ENCODE data around the gene HLF.

Gene HLF

DNA sequence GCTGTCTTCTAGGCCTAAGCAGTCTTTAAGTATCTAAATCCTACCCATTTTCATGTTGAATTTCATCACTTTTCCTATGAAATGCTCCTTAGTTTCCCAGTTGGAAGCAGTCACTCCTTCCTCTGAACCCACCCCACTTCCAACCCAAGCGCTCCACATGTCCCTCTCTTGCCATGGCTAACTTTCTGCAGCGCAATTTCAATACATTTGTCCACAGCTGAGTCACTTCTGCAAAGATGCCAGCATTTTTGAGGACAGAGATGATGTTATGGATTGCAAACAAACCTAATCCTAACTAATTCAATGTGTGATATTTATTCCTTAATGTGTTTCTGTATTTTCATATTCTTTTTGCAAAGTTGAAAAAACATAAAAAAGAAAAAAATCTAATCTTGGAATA is 71.7 kb downstream of the HLF start:
- TF ChIP-seq CEBPB (IDR thresholded peaks at IDR 0.05) = no peak
- TF ChIP-seq, protein P1, sequence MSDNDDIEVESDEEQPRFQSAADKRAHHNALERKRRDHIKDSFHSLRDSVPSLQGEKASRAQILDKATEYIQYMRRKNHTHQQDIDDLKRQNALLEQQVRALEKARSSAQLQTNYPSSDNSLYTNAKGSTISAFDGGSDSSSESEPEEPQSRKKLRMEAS (IDR thresholded peaks at IDR 0.05) = no peak
- no peak for TF ChIP-seq EP300 (IDR thresholded peaks at IDR 0.05; ENCODE audit: borderline replicate concordance)
- TF ChIP-seq, protein P2, sequence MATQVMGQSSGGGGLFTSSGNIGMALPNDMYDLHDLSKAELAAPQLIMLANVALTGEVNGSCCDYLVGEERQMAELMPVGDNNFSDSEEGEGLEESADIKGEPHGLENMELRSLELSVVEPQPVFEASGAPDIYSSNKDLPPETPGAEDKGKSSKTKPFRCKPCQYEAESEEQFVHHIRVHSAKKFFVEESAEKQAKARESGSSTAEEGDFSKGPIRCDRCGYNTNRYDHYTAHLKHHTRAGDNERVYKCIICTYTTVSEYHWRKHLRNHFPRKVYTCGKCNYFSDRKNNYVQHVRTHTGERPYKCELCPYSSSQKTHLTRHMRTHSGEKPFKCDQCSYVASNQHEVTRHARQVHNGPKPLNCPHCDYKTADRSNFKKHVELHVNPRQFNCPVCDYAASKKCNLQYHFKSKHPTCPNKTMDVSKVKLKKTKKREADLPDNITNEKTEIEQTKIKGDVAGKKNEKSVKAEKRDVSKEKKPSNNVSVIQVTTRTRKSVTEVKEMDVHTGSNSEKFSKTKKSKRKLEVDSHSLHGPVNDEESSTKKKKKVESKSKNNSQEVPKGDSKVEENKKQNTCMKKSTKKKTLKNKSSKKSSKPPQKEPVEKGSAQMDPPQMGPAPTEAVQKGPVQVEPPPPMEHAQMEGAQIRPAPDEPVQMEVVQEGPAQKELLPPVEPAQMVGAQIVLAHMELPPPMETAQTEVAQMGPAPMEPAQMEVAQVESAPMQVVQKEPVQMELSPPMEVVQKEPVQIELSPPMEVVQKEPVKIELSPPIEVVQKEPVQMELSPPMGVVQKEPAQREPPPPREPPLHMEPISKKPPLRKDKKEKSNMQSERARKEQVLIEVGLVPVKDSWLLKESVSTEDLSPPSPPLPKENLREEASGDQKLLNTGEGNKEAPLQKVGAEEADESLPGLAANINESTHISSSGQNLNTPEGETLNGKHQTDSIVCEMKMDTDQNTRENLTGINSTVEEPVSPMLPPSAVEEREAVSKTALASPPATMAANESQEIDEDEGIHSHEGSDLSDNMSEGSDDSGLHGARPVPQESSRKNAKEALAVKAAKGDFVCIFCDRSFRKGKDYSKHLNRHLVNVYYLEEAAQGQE (IDR thresholded peaks at IDR 0.05; ENCODE audit: low read depth) = no peak
- no peak for TF ChIP-seq NFIC (IDR thresholded peaks at IDR 0.05)
- TF ChIP-seq RAD21 (IDR thresholded peaks at IDR 0.05; ENCODE audit: low read depth) = no peak
- TF ChIP-seq CREB1 (IDR thresholded peaks at IDR 0.05; ENCODE audit: low read depth) = no peak
- no peak for TF ChIP-seq TAF1 (IDR thresholded peaks at IDR 0.05; ENCODE audit: low read depth)
- TF ChIP-seq, protein P3, sequence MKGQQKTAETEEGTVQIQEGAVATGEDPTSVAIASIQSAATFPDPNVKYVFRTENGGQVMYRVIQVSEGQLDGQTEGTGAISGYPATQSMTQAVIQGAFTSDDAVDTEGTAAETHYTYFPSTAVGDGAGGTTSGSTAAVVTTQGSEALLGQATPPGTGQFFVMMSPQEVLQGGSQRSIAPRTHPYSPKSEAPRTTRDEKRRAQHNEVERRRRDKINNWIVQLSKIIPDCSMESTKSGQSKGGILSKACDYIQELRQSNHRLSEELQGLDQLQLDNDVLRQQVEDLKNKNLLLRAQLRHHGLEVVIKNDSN (IDR thresholded peaks at IDR 0.05) = no peak
- TF ChIP-seq ZBTB7A (IDR thresholded peaks at IDR 0.05; ENCODE audit: low read depth) = no peak
- TF ChIP-seq EGR1 (IDR thresholded peaks at IDR 0.05) = no peak
- no peak for TF ChIP-seq YY1 (IDR thresholded peaks at IDR 0.05; ENCODE audit: low read depth)
- no peak for TF ChIP-seq FOXM1 (IDR thresholded peaks at IDR 0.05; ENCODE audit: borderline replicate concordance, low read depth)
- TF ChIP-seq TEAD4 (IDR thresholded peaks at IDR 0.05) = no peak
- TF ChIP-seq TCF12 (IDR thresholded peaks at IDR 0.05; ENCODE audit: low read depth) = no peak

DNA sequence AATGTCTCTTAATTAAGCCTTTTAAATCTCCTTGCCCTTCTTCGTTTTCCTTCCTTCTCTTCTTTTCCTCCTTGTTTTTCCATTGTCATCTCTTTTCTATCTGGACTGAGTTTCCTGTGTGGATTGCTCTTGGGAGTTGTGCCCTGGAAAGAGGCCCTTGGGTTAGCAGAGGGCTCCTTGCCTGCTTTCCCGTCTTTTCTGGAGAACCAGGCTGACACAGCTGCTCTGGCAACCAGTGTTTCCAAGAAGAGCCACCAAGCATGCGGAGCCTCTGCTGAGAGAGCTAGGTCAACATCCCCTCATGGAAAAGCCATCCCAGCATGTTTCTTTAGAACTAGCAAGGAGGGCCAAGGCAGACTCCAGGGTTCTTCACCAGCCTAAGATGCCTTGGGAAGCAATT is 75.4 kb downstream of the HLF start:
- TF ChIP-seq CEBPB (IDR thresholded peaks at IDR 0.05) = no peak
- no peak for TF ChIP-seq ZBTB7A (IDR thresholded peaks at IDR 0.05; ENCODE audit: low read depth)
- TF ChIP-seq EGR1 (IDR thresholded peaks at IDR 0.05) = no peak
- no peak for TF ChIP-seq FOXM1 (IDR thresholded peaks at IDR 0.05; ENCODE audit: borderline replicate concordance, low read depth)
- TF ChIP-seq CREB1 (IDR thresholded peaks at IDR 0.05; ENCODE audit: low read depth) = no peak
- TF ChIP-seq TEAD4 (IDR thresholded peaks at IDR 0.05) = no peak
- TF ChIP-seq RAD21 (IDR thresholded peaks at IDR 0.05; ENCODE audit: low read depth) = no peak
- TF ChIP-seq, protein P1 (IDR thresholded peaks at IDR 0.05) = no peak

DNA sequence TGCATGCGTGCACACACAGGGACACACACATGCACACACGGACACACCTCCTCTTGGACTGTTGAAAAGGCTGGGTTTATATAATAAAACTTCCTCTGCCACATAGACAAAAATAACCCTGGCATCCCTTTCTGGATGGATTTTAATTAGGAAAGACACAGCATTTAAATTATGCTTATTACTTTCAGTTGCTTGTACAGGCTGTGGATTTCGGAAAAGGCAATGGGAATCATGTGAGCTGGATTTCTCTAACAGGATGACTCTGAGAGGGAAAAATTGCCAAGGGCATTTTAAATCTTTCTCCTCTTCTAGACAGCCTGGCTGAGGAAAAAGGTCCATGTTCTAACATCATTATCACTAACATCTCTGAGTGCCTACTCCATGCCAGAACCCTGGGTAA is 75.9 kb downstream of the HLF start:
- no peak for TF ChIP-seq TEAD4 (IDR thresholded peaks at IDR 0.05)
- TF ChIP-seq TCF12 (IDR thresholded peaks at IDR 0.05; ENCODE audit: low read depth) = no peak
- TF ChIP-seq YY1 (IDR thresholded peaks at IDR 0.05; ENCODE audit: low read depth) = no peak
- no peak for TF ChIP-seq TAF1 (IDR thresholded peaks at IDR 0.05; ENCODE audit: low read depth)
- TF ChIP-seq CEBPB (IDR thresholded peaks at IDR 0.05) = no peak
- no peak for TF ChIP-seq NFIC (IDR thresholded peaks at IDR 0.05)
- TF ChIP-seq EP300 (IDR thresholded peaks at IDR 0.05; ENCODE audit: borderline replicate concordance) = no peak
- TF ChIP-seq FOXM1 (IDR thresholded peaks at IDR 0.05; ENCODE audit: borderline replicate concordance, low read depth) = no peak
- TF ChIP-seq, protein P3 (IDR thresholded peaks at IDR 0.05) = no peak
- TF ChIP-seq CREB1 (IDR thresholded peaks at IDR 0.05; ENCODE audit: low read depth) = no peak
- TF ChIP-seq, protein P1 (IDR thresholded peaks at IDR 0.05) = no peak
- no peak for TF ChIP-seq ZBTB7A (IDR thresholded peaks at IDR 0.05; ENCODE audit: low read depth)

DNA sequence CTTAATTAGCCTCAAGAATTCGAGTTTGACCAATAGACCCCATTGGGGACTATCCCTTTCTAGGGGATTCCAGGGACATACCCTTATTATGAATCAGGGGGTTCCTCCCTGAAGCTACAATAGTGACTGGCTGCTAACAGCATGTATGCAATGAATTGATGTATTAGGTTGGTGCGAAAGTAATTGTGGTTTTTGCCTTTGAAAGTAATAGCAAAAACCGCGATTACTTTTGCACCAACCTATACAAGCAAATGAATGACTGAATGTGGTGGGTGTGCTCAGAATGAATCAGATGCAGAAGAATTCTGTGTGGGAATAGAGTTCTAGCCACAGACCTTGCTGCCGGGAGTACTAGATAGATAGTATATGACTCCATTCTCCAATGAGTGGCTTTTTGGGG is 76.7 kb downstream of the HLF start:
- TF ChIP-seq TEAD4 (IDR thresholded peaks at IDR 0.05) (no peak), EP300 (IDR thresholded peaks at IDR 0.05; ENCODE audit: borderline replicate concordance) (no peak), TCF12 (IDR thresholded peaks at IDR 0.05; ENCODE audit: low read depth) (no peak), TAF1 (IDR thresholded peaks at IDR 0.05; ENCODE audit: low read depth) (no peak), YY1 (IDR thresholded peaks at IDR 0.05; ENCODE audit: low read depth) (no peak), CEBPB (IDR thresholded peaks at IDR 0.05) (no peak), CREB1 (IDR thresholded peaks at IDR 0.05; ENCODE audit: low read depth) (no peak), RAD21 (IDR thresholded peaks at IDR 0.05; ENCODE audit: low read depth) (no peak)
- TF ChIP-seq, protein P2 (IDR thresholded peaks at IDR 0.05; ENCODE audit: low read depth) = no peak
- TF ChIP-seq, protein P1 (IDR thresholded peaks at IDR 0.05) = no peak
- TF ChIP-seq, protein P3 (IDR thresholded peaks at IDR 0.05) = no peak
